GM19035 (cell line): Measurements from ENCODE around the gene CD47.

Experiments
- ATAC-seq: cut with Tn5 transposase; IDR thresholded peaks from one replicate; pipeline ENCODE4 v1.9.1; 2021; ENCODE audit not compliant: unreplicated experiment

Gene CD47

DNA sequence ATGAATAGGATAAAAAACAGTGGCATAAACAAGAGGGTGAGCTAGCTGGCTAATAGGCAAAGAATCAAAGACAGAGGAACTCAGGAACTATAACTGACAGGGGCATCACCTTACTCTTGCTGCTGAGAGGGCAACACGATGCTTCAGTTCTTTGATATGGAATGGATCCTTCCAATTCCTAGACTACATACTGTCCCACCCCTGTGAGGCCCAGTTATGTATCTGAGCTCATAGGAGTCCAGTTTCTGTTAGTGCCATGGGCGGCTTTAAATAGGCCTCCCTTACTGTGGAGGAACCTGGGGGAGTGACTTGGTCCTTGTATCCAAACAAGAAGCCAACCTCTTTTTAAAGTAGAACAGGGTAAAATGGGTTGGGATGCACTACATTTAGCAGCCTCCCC, 37.3 kb downstream of the CD47 start:
- ATAC-seq = no peak

DNA sequence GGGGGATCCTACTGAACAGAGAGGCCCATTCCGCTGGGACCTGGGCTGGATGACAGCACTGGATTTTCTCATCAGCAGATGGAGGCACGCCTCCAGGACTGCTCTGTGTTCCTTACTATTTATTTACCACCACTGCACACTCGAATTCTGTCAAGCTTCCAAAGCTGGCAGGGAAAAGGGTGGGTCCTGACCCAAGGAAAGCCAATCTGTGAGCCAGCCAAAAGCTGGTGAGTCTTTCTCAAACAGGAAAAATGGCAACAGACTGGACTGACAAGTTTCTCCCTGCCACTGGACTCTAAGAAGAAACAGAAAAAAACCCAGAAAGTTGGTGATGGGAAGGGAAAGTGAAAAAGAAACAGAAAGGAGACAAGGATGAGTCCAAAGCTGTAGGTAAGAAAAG, 37.8 kb downstream of the CD47 start:
- ATAC-seq = no peak

- ATAC-seq = no peak
Observed at GRCh38 chr3:108051005-108051404, 39.8 kb downstream of the CD47 start.

DNA sequence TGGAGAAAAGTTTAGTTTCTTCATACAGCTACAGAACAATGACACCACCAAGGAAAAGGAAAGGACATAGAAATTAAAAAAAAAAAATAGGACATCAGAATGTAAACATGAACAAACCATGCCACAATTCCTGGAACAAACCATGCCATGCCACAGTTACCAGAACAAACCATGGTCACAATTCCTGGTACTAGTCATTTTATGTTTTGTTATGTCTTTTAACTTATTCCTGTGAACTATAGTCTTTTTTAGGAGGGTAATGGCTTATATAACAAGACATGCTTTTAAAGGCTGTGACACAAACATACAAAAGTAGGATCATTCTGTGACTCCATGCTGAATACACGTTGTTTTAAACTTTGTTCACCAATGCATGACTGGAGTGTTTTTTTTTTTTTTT, 42.8 kb downstream of the CD47 start:
- ATAC-seq = no peak

GRCh38 chr3:108046247-108046646, 44.6 kb downstream of the CD47 start:
- ATAC-seq = no peak

- ATAC-seq = no peak
Observed at GRCh38 chr3:108044699-108045098, 46.1 kb downstream of the CD47 start.

GRCh38 chr3:108042300-108042699, 48.5 kb downstream of the CD47 start:
- no peak for ATAC-seq

GRCh38 chr3:108041253-108041652, 49.6 kb downstream of the CD47 start:
- no peak for ATAC-seq

GRCh38 chr3:108037770-108038169, 53.1 kb downstream of the CD47 start:
- no peak for ATAC-seq

GRCh38 chr3:108036984-108037741, 53.7 kb downstream of the CD47 start:
- peak; percentile 65 for ATAC-seq

- no peak for ATAC-seq
Observed at GRCh38 chr3:108036401-108036800, 54.4 kb downstream of the CD47 start.

DNA sequence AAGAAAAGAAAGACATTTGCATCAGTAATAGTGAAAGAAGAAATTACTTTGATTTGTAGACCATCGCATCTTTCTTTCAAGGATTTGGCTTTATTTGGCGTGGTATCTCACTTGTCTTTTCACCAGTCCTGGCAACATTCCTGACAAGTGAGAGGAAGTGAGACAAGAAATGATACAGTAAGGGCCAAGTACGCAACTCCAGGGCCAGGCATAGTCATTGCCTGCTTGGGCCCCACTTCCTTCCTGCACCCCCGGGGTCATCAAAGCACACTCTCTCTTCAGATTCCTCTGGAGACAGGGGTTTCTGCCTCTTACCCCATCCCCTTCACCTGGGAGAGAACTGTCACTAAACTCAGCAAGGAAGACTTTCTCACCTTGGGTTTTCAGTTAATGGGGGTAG, 55.1 kb downstream of the CD47 start:
- ATAC-seq = no peak

- no peak for ATAC-seq
Observed at GRCh38 chr3:108031895-108032294, 58.9 kb downstream of the CD47 start.

GRCh38 chr3:108030960-108031359, 59.9 kb downstream of the CD47 start:
- no peak for ATAC-seq

DNA sequence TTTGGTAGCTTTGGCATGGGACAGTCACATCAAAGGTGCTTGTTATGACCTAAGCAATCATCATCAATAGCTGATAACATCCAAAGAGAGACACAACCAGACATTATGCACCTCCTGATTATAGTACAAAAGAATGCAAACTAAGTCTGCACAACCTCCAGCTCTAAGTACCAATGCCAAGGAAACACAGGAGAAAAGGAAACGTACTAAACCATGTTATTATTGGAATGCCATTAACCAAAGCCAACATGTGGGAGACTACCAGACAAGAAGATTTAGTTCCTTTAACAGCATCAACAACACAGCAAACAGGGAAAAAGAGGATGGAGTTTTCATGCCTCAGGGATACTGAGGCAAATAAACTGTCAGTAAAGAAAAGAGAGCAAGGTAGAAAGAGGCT, 61.4 kb downstream of the CD47 start:
- ATAC-seq = no peak

DNA sequence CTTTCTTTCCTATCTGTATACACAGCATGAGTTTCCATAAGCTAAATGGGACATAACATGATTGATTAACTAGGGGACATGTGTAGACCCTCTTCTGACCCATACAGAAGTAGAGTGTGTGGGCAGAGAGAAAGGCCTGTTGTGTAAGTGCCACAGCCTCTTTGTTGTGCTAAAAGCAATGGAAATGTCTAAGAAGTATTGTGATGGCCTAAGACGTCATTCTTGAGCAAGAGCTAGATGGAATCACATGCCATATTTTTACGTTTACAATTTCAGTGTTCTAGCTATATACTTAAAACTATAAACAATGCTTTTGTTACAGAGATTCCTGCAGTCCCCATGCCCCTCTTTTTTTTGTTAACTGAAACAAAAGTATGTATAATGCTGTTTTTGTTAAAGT, 61.9 kb downstream of the CD47 start:
- ATAC-seq = no peak

GRCh38 chr3:108025177-108025576, 65.7 kb downstream of the CD47 start:
- ATAC-seq = no peak

DNA sequence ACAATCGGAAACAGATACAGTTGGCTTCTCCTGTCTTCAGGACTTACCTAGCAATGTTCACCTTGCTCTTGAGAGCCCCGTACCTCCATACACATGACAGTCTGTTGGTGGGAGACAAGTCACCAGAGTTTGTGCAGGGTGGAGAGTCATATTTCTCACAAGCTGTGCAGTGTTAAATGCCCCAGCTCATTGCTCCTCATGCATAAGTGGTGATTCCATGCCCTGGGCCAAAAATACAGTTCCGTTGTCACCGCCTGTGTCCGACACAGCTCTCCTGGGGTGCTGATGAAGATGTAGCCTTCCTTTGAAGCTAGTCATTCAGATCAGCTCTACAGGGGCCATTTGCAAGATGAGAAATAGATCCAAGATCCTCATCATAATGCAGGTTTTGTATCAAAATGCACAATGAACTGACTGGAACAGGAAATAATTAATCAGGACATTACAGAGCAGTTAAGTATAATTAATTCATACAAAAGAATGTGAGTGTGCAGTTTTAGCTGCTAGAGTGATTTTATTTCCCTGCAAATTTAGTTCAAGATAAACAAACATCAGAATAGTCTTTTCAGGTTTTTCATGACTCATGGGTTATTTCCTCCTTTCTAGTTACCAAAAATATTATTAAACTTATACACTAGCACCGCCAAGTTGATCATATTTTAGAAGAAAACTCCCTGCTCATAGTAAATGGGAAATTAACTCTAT, 66.5 kb downstream of the CD47 start:
- ATAC-seq = no peak

DNA sequence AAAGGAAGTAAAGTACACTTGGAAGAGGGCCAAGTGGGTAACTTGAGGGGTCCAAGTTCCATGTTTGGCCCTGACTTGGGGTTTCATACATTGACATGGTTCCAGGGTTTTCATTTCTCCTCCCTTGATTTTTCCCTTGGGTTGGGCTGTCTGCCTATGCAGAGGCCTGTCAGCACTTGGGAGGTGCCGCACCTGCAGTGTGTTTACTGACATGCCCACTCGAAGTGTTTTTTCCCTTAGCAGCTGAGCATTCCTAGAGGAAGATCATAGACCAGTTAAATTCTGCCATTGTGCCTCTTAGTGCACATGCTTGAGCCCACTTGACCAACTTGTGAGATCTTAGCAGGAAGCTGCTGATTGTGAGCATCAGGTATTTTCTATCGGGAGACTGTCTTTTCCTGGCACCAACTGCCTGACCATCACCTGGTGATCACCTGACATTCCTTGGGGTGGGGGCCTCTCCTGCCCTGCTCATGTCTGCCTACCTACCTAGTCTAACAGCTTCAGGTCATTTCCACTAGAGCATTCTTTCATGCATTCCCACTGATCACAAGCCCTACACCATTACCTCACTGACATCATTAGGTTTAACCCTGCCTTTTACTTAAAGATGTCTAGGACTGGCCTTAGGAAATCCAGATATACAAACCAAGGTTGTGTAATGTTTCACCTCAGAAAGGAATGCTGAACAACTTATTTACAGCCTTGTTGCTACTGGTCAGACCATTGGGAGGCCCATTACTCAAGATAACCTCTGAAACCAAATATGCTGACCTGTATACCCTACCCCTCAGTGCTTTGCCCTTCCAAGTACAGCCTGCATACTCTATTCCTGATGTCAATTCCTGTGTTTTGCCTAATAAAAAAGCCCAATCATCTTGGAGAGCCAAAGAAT, 68.3 kb downstream of the CD47 start:
- ATAC-seq = no peak

- no peak for ATAC-seq
Observed at GRCh38 chr3:108021533-108021932, 69.3 kb downstream of the CD47 start.

- ATAC-seq = no peak
Observed at GRCh38 chr3:108021131-108021530, 69.7 kb downstream of the CD47 start.

- no peak for ATAC-seq
Observed at GRCh38 chr3:108018552-108018951, 72.3 kb downstream of the CD47 start.
